Tibial artery (tissue), 4 donors: ENCODE data around the gene EFNA1.
A peak's percentile ranks its signal among the peaks of the same experiment; 100 is the strongest.
"Not testable (repeated sequence)": the region's sequence is repeated elsewhere in the genome, so short reads cannot be mapped to it uniquely, and the experiment has no call there.

Source experiments
- DNase-seq, 2 donors: peaks; one replicate each; pipeline ENCODE4 v3.0.0-alpha.2; 2019
- H3K27ac ChIP-seq, 2 donors: fragments of 200-600 bp; sonication (generic) in 1 of 2; 1 replicate in 1 of 2; 2 replicates in 1 of 2; pipeline ENCODE4 v1.5.1; 2018 to 2019; ENCODE audit warnings: mild to moderate bottlenecking in 1 of 2
- H3K27me3 ChIP-seq, 2 donors: fragments of 200-600 bp; sonication (generic) in 1 of 2; one replicate each; pipeline versions ENCODE4 v1.5.1 to v1.6.0; 2016 to 2019
- H3K36me3 ChIP-seq, 3 donors: fragments of 200-600 bp; sonication (generic) in 2 of 3; one replicate each; pipeline ENCODE4 v1.5.1; 2016 to 2019; ENCODE audit warnings: mild to moderate bottlenecking in 2 of 3
- H3K4me1 ChIP-seq, 4 donors: fragments of 200-600 bp; sonication (generic) in 2 of 4; 1 replicate in 3 of 4; 2 replicates in 1 of 4; pipeline ENCODE4 v1.5.1; 2016 to 2019
- H3K4me3 ChIP-seq, 2 donors: fragments of 200-600 bp; sonication (generic) in 1 of 2; 1 replicate in 1 of 2; 2 replicates in 1 of 2; pipeline ENCODE4 v1.5.1; 2018 to 2019; ENCODE audit warnings: mild to moderate bottlenecking in 2 of 2
- H3K9me3 ChIP-seq, 3 donors: fragments of 200-600 bp; sonication (generic) in 1 of 3; one replicate each; pipeline ENCODE4 v1.5.1; 2016 to 2019
- CTCF ChIP-seq, 2 experiments: fragments of 200-600 bp in 1 of 2; fragments of 450-650 bp in 1 of 2; IDR thresholded peaks; one replicate each; pipeline ENCODE4 v1.5.1; 2017 to 2019; ENCODE audit warnings: antibody characterized with exemption in 2 of 2, mild to moderate bottlenecking in 1 of 2, moderate library complexity in 1 of 2
- intact Hi-C: fragments of 100-400 bp; cut with DNase I; formaldehyde crosslinking; loops from one replicate; pipeline ENCODE4 v1.15.0; 2023; ENCODE audit warnings: low total_unique reads

EFNA1 gene

GRCh38 chr1:155166051-155166470 lies 38.4 kb downstream of the EFNA1 start:
- H3K27ac ChIP-seq: no peak overlapping the region
- H3K27me3 ChIP-seq: peaks cover 0 to 13% of the 10 kb centered on the region in 2 donors
- no peaks in the 10 kb centered on the region for H3K9me3 ChIP-seq
- DNase-seq: peak in 1 of 2 donors; percentile 58
- H3K4me3 ChIP-seq: no peak overlapping the region
- intact Hi-C loops: loop anchor here (2.0 kb wide), 1 partner anchor 75 kb away; no protein-coding TSS in a partner anchor
- peaks cover 3 to 16% (median 9%) of the 10 kb centered on the region in 4 donors for H3K4me1 ChIP-seq
- peaks cover 7 to 26% (median 22%) of the 10 kb centered on the region in 3 donors for H3K36me3 ChIP-seq
- TF ChIP-seq CTCF (IDR thresholded peaks at IDR 0.05): no peak

GRCh38 chr1:155166471-155167165 lies 38.9 kb downstream of the EFNA1 start:
- Histone ChIP-seq H3K9me3 (no peaks in the 10 kb centered on the region), H3K36me3 (peaks cover 7 to 26% (median 22%) of the 10 kb centered on the region in 3 donors), H3K27me3 (peaks cover 0 to 13% of the 10 kb centered on the region in 2 donors), H3K27ac (no peak overlapping the region), H3K4me1 (peaks cover 3 to 16% (median 10%) of the 10 kb centered on the region in 4 donors), H3K4me3 (no peak overlapping the region)
- peak in 1 of 2 donors; percentile 72 for DNase-seq
- intact Hi-C loops: loop anchor here (2.0 kb wide), 1 partner anchor 76 kb away; no protein-coding TSS in a partner anchor
- TF ChIP-seq CTCF (IDR thresholded peaks at IDR 0.05): no peak

GRCh38 chr1:155167166-155168104 lies 39.8 kb downstream of the EFNA1 start:
- no peak overlapping the region for H3K4me3 ChIP-seq
- TF ChIP-seq CTCF (IDR thresholded peaks at IDR 0.05): peak; percentile 83 to 90
- peaks cover 7 to 26% (median 22%) of the 10 kb centered on the region in 3 donors for H3K36me3 ChIP-seq
- DNase-seq: peak; percentile 80 to 89
- intact Hi-C loops: loop anchor here (2.0 kb wide), 1 partner anchor 77 kb away; no protein-coding TSS in a partner anchor
- peaks cover 0 to 13% of the 10 kb centered on the region in 2 donors for H3K27me3 ChIP-seq
- H3K4me1 ChIP-seq: peaks cover 3 to 22% (median 17%) of the 10 kb centered on the region in 4 donors
- no peak overlapping the region for H3K27ac ChIP-seq
- H3K9me3 ChIP-seq: no peaks in the 10 kb centered on the region

GRCh38 chr1:155168105-155168445 lies 40.4 kb downstream of the EFNA1 start:
- not testable (repeated sequence) for H3K27ac ChIP-seq

GRCh38 chr1:155168456-155169210 lies 41.0 kb downstream of the EFNA1 start:
- TF ChIP-seq CTCF (IDR thresholded peaks at IDR 0.05): no peak
- peaks cover 7 to 26% (median 22%) of the 10 kb centered on the region in 3 donors for H3K36me3 ChIP-seq
- intact Hi-C loops: no loop called here
- H3K27ac ChIP-seq: no peak overlapping the region
- peaks cover 0 to 13% of the 10 kb centered on the region in 2 donors for H3K27me3 ChIP-seq
- no peak overlapping the region for H3K4me3 ChIP-seq
- H3K9me3 ChIP-seq: no peaks in the 10 kb centered on the region
- DNase-seq: peak in 1 of 2 donors; percentile 9
- peaks cover 3 to 29% (median 21%) of the 10 kb centered on the region in 4 donors for H3K4me1 ChIP-seq

More at GRCh38 chr1:155168105-155168445, 40.4 kb downstream of the EFNA1 start:
- peak in 1 of 2 donors; percentile 21 for DNase-seq
- H3K27me3 ChIP-seq: peaks cover 0 to 13% of the 10 kb centered on the region in 2 donors
- H3K9me3 ChIP-seq, intact Hi-C loops, H3K4me3 ChIP-seq: not testable (repeated sequence)
- peaks cover 3 to 25% (median 19%) of the 10 kb centered on the region in 4 donors for H3K4me1 ChIP-seq
- H3K36me3 ChIP-seq: peaks cover 7 to 26% (median 22%) of the 10 kb centered on the region in 3 donors
